Parathyroid adenoma (tissue), 2 donors: Measurements from ENCODE around the gene NTRK3.

Experiments
- H2AFZ ChIP-seq: fragments of 300-600 bp; sonication (generic); one replicate; pipeline ENCODE4 v1.7.0; 2017; ENCODE audit warnings: antibody characterized with exemption, mild to moderate bottlenecking
- H3K27ac ChIP-seq: fragments of 300-600 bp; sonication (generic); one replicate; pipeline ENCODE4 v1.7.0; 2017
- H3K27me3 ChIP-seq: fragments of 300-600 bp; sonication (generic); one replicate; pipeline ENCODE4 v1.7.0; 2017; ENCODE audit warnings: low read length; ENCODE audit not compliant: control insufficient read depth, insufficient read depth
- H3K36me3 ChIP-seq: fragments of 300-600 bp; sonication (generic); one replicate; pipeline ENCODE4 v1.7.0; 2017; ENCODE audit warnings: low read length; ENCODE audit not compliant: control insufficient read depth, insufficient read depth
- H3K4me1 ChIP-seq: fragments of 300-600 bp; sonication (generic); one replicate; pipeline ENCODE4 v1.7.0; 2017; ENCODE audit warnings: control low read depth
- H3K4me2 ChIP-seq: fragments of 300-600 bp; sonication (generic); one replicate; pipeline ENCODE4 v1.7.0; 2017; ENCODE audit warnings: low read length
- H3K4me3 ChIP-seq: fragments of 300-600 bp; sonication (generic); one replicate; pipeline ENCODE4 v1.7.0; 2017; ENCODE audit warnings: low read depth, low read length
- H3K79me2 ChIP-seq: fragments of 300-600 bp; sonication (generic); one replicate; pipeline ENCODE4 v1.7.0; 2017; ENCODE audit warnings: control low read depth
- H3K9ac ChIP-seq: fragments of 300-600 bp; sonication (generic); one replicate; pipeline ENCODE4 v1.7.0; 2017; ENCODE audit warnings: mild to moderate bottlenecking
- H3K9me3 ChIP-seq: fragments of 300-600 bp; sonication (generic); one replicate; pipeline ENCODE4 v1.7.0; 2017; ENCODE audit warnings: low read length; ENCODE audit not compliant: control insufficient read depth
- TF ChIP-seq, protein P1 (sequence below): fragments of 300-600 bp; sonication (generic); IDR thresholded peaks from one replicate; pipeline ENCODE4 v1.7.0; 2017; ENCODE audit warnings: antibody characterized with exemption, mild to moderate bottlenecking
- donor health status: primary hyperparathyroidism.

The NTRK3 gene

GRCh38 chr15:88284318-88284998 is 27.9 kb upstream of the NTRK3 start:
- no peaks in the 10 kb centered on the region for H3K27me3 ChIP-seq
- no peak overlapping the region for H3K27ac ChIP-seq
- H2AFZ ChIP-seq, result no peak overlapping the region
- H3K4me2 ChIP-seq, result no peak overlapping the region
- TF ChIP-seq, protein P1, sequence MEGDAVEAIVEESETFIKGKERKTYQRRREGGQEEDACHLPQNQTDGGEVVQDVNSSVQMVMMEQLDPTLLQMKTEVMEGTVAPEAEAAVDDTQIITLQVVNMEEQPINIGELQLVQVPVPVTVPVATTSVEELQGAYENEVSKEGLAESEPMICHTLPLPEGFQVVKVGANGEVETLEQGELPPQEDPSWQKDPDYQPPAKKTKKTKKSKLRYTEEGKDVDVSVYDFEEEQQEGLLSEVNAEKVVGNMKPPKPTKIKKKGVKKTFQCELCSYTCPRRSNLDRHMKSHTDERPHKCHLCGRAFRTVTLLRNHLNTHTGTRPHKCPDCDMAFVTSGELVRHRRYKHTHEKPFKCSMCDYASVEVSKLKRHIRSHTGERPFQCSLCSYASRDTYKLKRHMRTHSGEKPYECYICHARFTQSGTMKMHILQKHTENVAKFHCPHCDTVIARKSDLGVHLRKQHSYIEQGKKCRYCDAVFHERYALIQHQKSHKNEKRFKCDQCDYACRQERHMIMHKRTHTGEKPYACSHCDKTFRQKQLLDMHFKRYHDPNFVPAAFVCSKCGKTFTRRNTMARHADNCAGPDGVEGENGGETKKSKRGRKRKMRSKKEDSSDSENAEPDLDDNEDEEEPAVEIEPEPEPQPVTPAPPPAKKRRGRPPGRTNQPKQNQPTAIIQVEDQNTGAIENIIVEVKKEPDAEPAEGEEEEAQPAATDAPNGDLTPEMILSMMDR, result no peak
- no peaks in the 10 kb centered on the region for H3K9me3 ChIP-seq
- no peaks in the 10 kb centered on the region for H3K4me1 ChIP-seq
- H3K36me3 ChIP-seq, result no peaks in the 10 kb centered on the region
- H3K9ac ChIP-seq, result no peak overlapping the region
- no peaks in the 10 kb centered on the region for H3K79me2 ChIP-seq
- no peak overlapping the region for H3K4me3 ChIP-seq

GRCh38 chr15:88282614-88283013 is 26.1 kb upstream of the NTRK3 start:
- Histone ChIP-seq H3K79me2 (no peaks in the 10 kb centered on the region), H3K4me1 (no peaks in the 10 kb centered on the region), H3K36me3 (no peaks in the 10 kb centered on the region), H3K9me3 (no peaks in the 10 kb centered on the region), H3K9ac (no peak overlapping the region), H2AFZ (no peak overlapping the region), H3K27me3 (no peaks in the 10 kb centered on the region), H3K4me2 (no peak overlapping the region), H3K4me3 (no peak overlapping the region), H3K27ac (no peak overlapping the region)
- TF ChIP-seq, protein P1, result no peak

DNA sequence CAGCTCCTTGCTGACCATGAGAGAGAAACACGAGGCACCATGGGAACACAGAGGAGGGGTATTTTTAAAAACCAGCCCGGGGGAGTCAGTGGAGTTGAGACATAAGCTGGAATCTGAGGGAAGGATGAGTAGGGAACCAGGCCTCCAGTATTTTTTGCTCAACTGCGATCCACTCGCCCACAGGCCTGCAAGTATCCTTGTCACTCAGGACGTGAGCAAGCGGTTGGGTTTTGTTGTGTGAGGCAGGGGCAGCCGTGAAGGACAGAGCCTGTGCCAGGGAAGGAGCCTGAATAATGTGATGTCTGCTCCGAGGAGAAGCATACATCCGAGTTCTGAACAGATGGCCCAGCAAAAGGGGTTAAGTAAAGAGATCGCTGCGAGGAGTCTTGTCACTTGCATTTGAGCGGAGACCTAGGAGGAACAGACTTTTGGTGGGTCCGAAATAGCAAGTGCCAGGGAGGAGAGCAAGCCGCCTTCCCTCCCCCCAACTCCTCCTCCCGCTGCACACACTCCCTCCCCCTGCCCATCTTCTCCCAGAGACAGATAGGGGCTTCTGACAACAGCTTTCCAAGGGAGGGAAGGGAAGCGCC is 20.4 kb upstream of the NTRK3 start:
- Histone ChIP-seq H3K27ac (no peak overlapping the region), H3K4me3 (no peak overlapping the region), H3K9ac (no peak overlapping the region), H3K4me2 (no peak overlapping the region), H3K27me3 (no peaks in the 10 kb centered on the region), H3K9me3 (no peaks in the 10 kb centered on the region), H2AFZ (no peak overlapping the region), H3K4me1 (no peaks in the 10 kb centered on the region), H3K36me3 (no peaks in the 10 kb centered on the region), H3K79me2 (no peaks in the 10 kb centered on the region)
- TF ChIP-seq, protein P1, result no peak

DNA sequence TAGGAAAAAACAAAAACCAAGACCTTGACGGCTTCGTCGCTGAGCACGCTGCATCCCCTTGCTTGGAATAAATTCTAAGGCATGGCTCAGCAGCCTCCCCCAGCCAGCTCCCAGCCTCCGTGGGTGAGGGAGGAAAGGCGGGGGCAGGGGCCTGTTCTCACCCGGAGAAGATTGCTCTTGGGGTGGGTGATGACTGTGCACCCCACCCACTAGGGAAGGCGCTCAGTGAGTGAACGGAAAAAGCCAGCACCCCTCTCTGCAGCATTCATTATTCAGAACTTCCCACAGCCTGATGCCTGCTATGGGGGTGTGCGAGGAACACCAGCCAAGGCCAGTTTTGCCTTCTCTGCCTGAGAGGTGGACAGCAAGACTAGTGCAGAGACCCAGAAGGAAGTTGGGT is 19.3 kb upstream of the NTRK3 start:
- no peaks in the 10 kb centered on the region for H3K79me2 ChIP-seq
- no peak overlapping the region for H3K4me3 ChIP-seq
- no peak overlapping the region for H3K27ac ChIP-seq
- H3K36me3 ChIP-seq, result no peaks in the 10 kb centered on the region
- H3K4me1 ChIP-seq, result no peaks in the 10 kb centered on the region
- H3K9ac ChIP-seq, result no peak overlapping the region
- no peak overlapping the region for H2AFZ ChIP-seq
- H3K9me3 ChIP-seq, result no peaks in the 10 kb centered on the region
- H3K27me3 ChIP-seq, result no peaks in the 10 kb centered on the region
- TF ChIP-seq, protein P1, result no peak
- no peak overlapping the region for H3K4me2 ChIP-seq
